Osteoblast (primary cell): Measurements from ENCODE around the gene PCCB. TPM values are rescaled to one million over a fixed set of nuclear protein-coding genes. Genes with fewer than 3 reads are reported as not detected.

Experiments
- DNase-seq: peaks from one replicate; pipeline ENCODE4 v3.0.0; 2011; ENCODE audit warnings: low spot score, mixed read lengths; ENCODE audit not compliant: insufficient read length; ENCODE audit errors: missing footprints
- H2AFZ ChIP-seq: 2 replicates; pipeline ENCODE4 v1.6.0; 2011; ENCODE audit warnings: mild to moderate bottlenecking, low read length
- H3K27ac ChIP-seq: 2 replicates; pipeline ENCODE4 v1.5.1; 2011; ENCODE audit warnings: mild to moderate bottlenecking, low read depth, low read length, moderate library complexity
- H3K27me3 ChIP-seq: 2 replicates; pipeline ENCODE4 v1.6.0; 2012; ENCODE audit warnings: mild to moderate bottlenecking, control low read depth, inconsistent platforms, low read length, moderate library complexity; ENCODE audit not compliant: insufficient read depth
- H3K36me3 ChIP-seq: 2 replicates; pipeline ENCODE4 v1.5.1; 2011; ENCODE audit warnings: mild to moderate bottlenecking, low read length, control low read depth, moderate library complexity; ENCODE audit not compliant: insufficient read depth
- H3K4me1 ChIP-seq: 2 replicates; pipeline ENCODE4 v1.5.1; 2011; ENCODE audit warnings: mild to moderate bottlenecking, low read length, control low read depth, moderate library complexity; ENCODE audit not compliant: insufficient read depth
- H3K4me2 ChIP-seq: 2 replicates; pipeline ENCODE4 v1.6.0; 2011; ENCODE audit warnings: mild to moderate bottlenecking, low read length; ENCODE audit not compliant: insufficient read depth
- H3K4me3 ChIP-seq: fragments of 200-600 bp; sonication (generic); 3 replicates; pipeline ENCODE4 v1.5.1; 2012; ENCODE audit warnings: mild to moderate bottlenecking, low read length, inconsistent platforms; ENCODE audit not compliant: insufficient read depth
- H3K79me2 ChIP-seq: 2 replicates; pipeline ENCODE4 v1.6.0; 2012; ENCODE audit warnings: mild to moderate bottlenecking, low read length, control low read depth, inconsistent platforms; ENCODE audit not compliant: insufficient read depth
- H3K9me3 ChIP-seq: 2 replicates; pipeline ENCODE4 v1.5.1; 2011; ENCODE audit warnings: low read depth, low read length, control low read depth
- H4K20me1 ChIP-seq: 2 replicates; pipeline ENCODE4 v1.6.0; 2012; ENCODE audit warnings: mild to moderate bottlenecking, low read length, control low read depth; ENCODE audit not compliant: insufficient read depth
- CTCF ChIP-seq: IDR thresholded peaks from 2 replicates; pipeline ENCODE4 v1.5.1; 2011; ENCODE audit warnings: mild to moderate bottlenecking, low read depth, low read length, moderate library complexity; ENCODE audit errors: extremely low read depth
- total RNA-seq: library from RNA; depleted of rRNA; stranded (reverse); fragments of >200 nt; gene quantifications from 2 replicates; pipeline ENCODE4 v1.2.3, GENCODE V29; 2012

The PCCB gene
- total RNA-seq, 1 donor, result 53.9 TPM

GRCh38 chr3:136277634-136278033 is 27.5 kb downstream of the PCCB start:
- no peak overlapping the region for H3K4me2 ChIP-seq
- no peak for TF ChIP-seq CTCF
- H3K36me3 ChIP-seq, result peaks cover 6% of the 10 kb centered on the region
- no peaks in the 10 kb centered on the region for H3K4me1 ChIP-seq
- DNase-seq, result no peak
- H3K27ac ChIP-seq, result no peak overlapping the region
- no peaks in the 10 kb centered on the region for H4K20me1 ChIP-seq
- H3K4me3 ChIP-seq, result no peak overlapping the region
- H3K9me3 ChIP-seq, result no peaks in the 10 kb centered on the region
- no peak overlapping the region for H2AFZ ChIP-seq
- H3K79me2 ChIP-seq, result peaks cover 6% of the 10 kb centered on the region
- H3K27me3 ChIP-seq, result no peaks in the 10 kb centered on the region

- H3K9me3 ChIP-seq, result no peaks in the 10 kb centered on the region
- H3K79me2 ChIP-seq, result peaks cover 4% of the 10 kb centered on the region
- peaks cover 6% of the 10 kb centered on the region for H3K36me3 ChIP-seq
- H3K4me2 ChIP-seq, result no peak overlapping the region
- no peaks in the 10 kb centered on the region for H3K4me1 ChIP-seq
- no peaks in the 10 kb centered on the region for H4K20me1 ChIP-seq
- H3K4me3 ChIP-seq, result no peak overlapping the region
- H3K27me3 ChIP-seq, result no peaks in the 10 kb centered on the region
- no peak overlapping the region for H3K27ac ChIP-seq
- no peak overlapping the region for H2AFZ ChIP-seq
- no peak for TF ChIP-seq CTCF
- no peak for DNase-seq
Observed at GRCh38 chr3:136279092-136279491, 29.0 kb downstream of the PCCB start.

- Histone ChIP-seq H3K4me1 (no peaks in the 10 kb centered on the region), H3K4me3 (no peak overlapping the region), H2AFZ (no peak overlapping the region), H3K27ac (no peak overlapping the region), H3K27me3 (no peaks in the 10 kb centered on the region), H3K4me2 (no peak overlapping the region), H3K79me2 (no peaks in the 10 kb centered on the region), H4K20me1 (no peaks in the 10 kb centered on the region), H3K9me3 (no peaks in the 10 kb centered on the region), H3K36me3 (peaks cover 20% of the 10 kb centered on the region)
- no peak for DNase-seq
- TF ChIP-seq CTCF, result no peak
Observed at GRCh38 chr3:136280961-136281360, 30.8 kb downstream of the PCCB start.

- no peaks in the 10 kb centered on the region for H3K4me1 ChIP-seq
- H3K4me3 ChIP-seq, result no peak overlapping the region
- H3K27me3 ChIP-seq, result no peaks in the 10 kb centered on the region
- peaks cover 27% of the 10 kb centered on the region for H3K36me3 ChIP-seq
- no peak for DNase-seq
- no peak for TF ChIP-seq CTCF
- H3K4me2 ChIP-seq, result no peak overlapping the region
- no peak overlapping the region for H3K27ac ChIP-seq
- H2AFZ ChIP-seq, result no peak overlapping the region
- H3K79me2 ChIP-seq, result no peaks in the 10 kb centered on the region
- H4K20me1 ChIP-seq, result no peaks in the 10 kb centered on the region
- H3K9me3 ChIP-seq, result no peaks in the 10 kb centered on the region
Observed at GRCh38 chr3:136281966-136282520, 31.9 kb downstream of the PCCB start.
